Inflammatory macrophage (primary cell): Measurements from ENCODE around the gene CDNF.
"Not testable (repeated sequence)": the region's sequence is repeated elsewhere in the genome, so short reads cannot be mapped to it uniquely, and the experiment has no call there.

Experiments used
- DNase-seq, 2 donors: peaks; one replicate each; pipeline ENCODE4 v3.0.0-alpha.2; 2020 to 2022
- total RNA-seq, 18 experiments: gene quantifications; one replicate each; lab custom pipeline; 2026; ENCODE audit warnings: mixed read lengths in 6 of 18, inconsistent platforms in 2 of 18; lab: John Stamatoyannopoulos, UW

The CDNF gene
- 0.12 to 0.65 (median 0.27) reads per million in 18 experiments for total RNA-seq

GRCh38 chr10:14837757-14838581, at the start of gene CDNF, which contains the start of the genes HSPA14 and MSANTD7:
Gene CDNF (minus strand): TSS chr10:14838037. CDS start chr10:14837946, 91 bp downstream.
Gene HSPA14 (plus strand): TSS chr10:14838306. CDS start chr10:14838403, 97 bp downstream.
Gene MSANTD7 (plus strand): TSS chr10:14838306. CDS start chr10:14842285, 3,979 bp downstream.
- peak; percentile 100 for DNase-seq

GRCh38 chr10:14884082-14884481, 46.2 kb upstream of the CDNF start:
- peak; percentile 3 to 5 for DNase-seq

- DNase-seq, result no peak
These were observed 42.4 kb upstream of the CDNF start for GRCh38 chr10:14880229-14880628.

GRCh38 chr10:14879928-14880193, 42.0 kb upstream of the CDNF start:
- no peak for DNase-seq

- peak in 1 of 2 donors; percentile 25 for DNase-seq
These were observed 41.5 kb upstream of the CDNF start for GRCh38 chr10:14879124-14879927.

GRCh38 chr10:14878266-14879123, 40.7 kb upstream of the CDNF start, which contains the start of gene SUV39H2:
Gene SUV39H2 (plus strand): TSS chr10:14878866. CDS start chr10:14878889, 23 bp downstream.
- peak; percentile 96 to 97 for DNase-seq

GRCh38 chr10:14876764-14877163, 38.9 kb upstream of the CDNF start:
- no peak for DNase-seq

- DNase-seq, result no peak
These were observed 38.1 kb upstream of the CDNF start for GRCh38 chr10:14875941-14876340.

- DNase-seq, result no peak
These were observed 35.4 kb upstream of the CDNF start for GRCh38 chr10:14873090-14873760.

GRCh38 chr10:14864871-14865270, 27.0 kb upstream of the CDNF start:
- not testable (repeated sequence) for DNase-seq

- DNase-seq, result not testable (repeated sequence)
These were observed 26.6 kb upstream of the CDNF start for GRCh38 chr10:14864466-14864865.

- no peak for DNase-seq
These were observed 23.0 kb upstream of the CDNF start for GRCh38 chr10:14860791-14861190.

- DNase-seq, result peak in 1 of 2 donors; percentile 47
These were observed 21.9 kb upstream of the CDNF start for GRCh38 chr10:14859775-14860174.

- no peak for DNase-seq
These were observed 21.2 kb upstream of the CDNF start for GRCh38 chr10:14859043-14859442.

- peak; percentile 20 to 21 for DNase-seq
These were observed 20.6 kb upstream of the CDNF start for GRCh38 chr10:14858338-14858960.

GRCh38 chr10:14855453-14855852, 17.6 kb upstream of the CDNF start:
- DNase-seq, result no peak

GRCh38 chr10:14852236-14852635, 14.4 kb upstream of the CDNF start:
- no peak for DNase-seq

GRCh38 chr10:14844948-14845347, 7.1 kb upstream of the CDNF start:
- DNase-seq, result no peak

- no peak for DNase-seq
These were observed 5.6 kb upstream of the CDNF start for GRCh38 chr10:14843327-14843988.

- DNase-seq, result no peak
These were observed 2.3 kb upstream of the CDNF start for GRCh38 chr10:14840178-14840577.

- DNase-seq, result peak in 1 of 2 donors; percentile 8
These were observed 1.5 kb upstream of the CDNF start for GRCh38 chr10:14839305-14839695.
